K562 (cell line): ENCODE results near the gene WNT7A. TPM values are rescaled to one million over a fixed set of nuclear protein-coding genes. Genes with fewer than 3 reads are reported as not detected.
A peak's percentile ranks its signal among the peaks of the same experiment; 100 is the strongest.

Source experiments
- ATAC-seq: fragments of 200-7000 bp; cut with Tn5 transposase; 3 replicates; pipeline ENCODE4 v1.9.1; 2020; ENCODE audit warnings: moderate library complexity
- BruUV-seq: library from RNA; stranded (reverse); fragments of 400-500 nt; replicated peaks from 2 replicates; lab custom pipeline; 2021; lab: Mats Ljungman, UMichigan
- CTCF ChIA-PET: fragments of 300-600 bp; formaldehyde crosslinking; extraction: SDS; loops from one replicate; lab custom pipeline; 2021; ENCODE audit warnings: low intra/inter-chr PET ratio; lab: Yijun Ruan, JAX
- POLR2A ChIA-PET: fragments of 300-600, 350-650 bp; sonication (Branson Sonifier 250); formaldehyde crosslinking; extraction: SDS; loops from one replicate; lab custom pipeline; 2021; ENCODE audit warnings: antibody characterized with exemption, inconsistent platforms; lab: Yijun Ruan, JAX
- DNase-seq, 4 experiments: peaks; one replicate each; pipeline versions ENCODE4 v3.0.0 to v3.0.0-alpha.2; 2011 to 2018; ENCODE audit warnings: low spot score in 3 of 4, mixed read lengths in 3 of 4; ENCODE audit errors: extremely low read depth in 1 of 4
- FAIRE-seq: peaks from 2 replicates; lab custom pipeline; 2011; peaks lifted over from hg19 to GRCh38; lab: Jason Lieb, UNC
- H2AFZ ChIP-seq: 2 replicates; pipeline ENCODE4 v1.6.0; 2011; ENCODE audit warnings: low read depth, low read length, control low read depth, inconsistent platforms
- H3K27ac ChIP-seq: fragments of 200-600 bp; 3 replicates; pipeline ENCODE4 v1.8.0; 2011; ENCODE audit warnings: low read depth, mild to moderate bottlenecking, control low read depth, inconsistent platforms, low read length, moderate library complexity, mixed read lengths; ENCODE audit errors: extremely low read depth
- H3K27me3 ChIP-seq, 2 experiments: fragments of 300-600 bp in 1 of 2; 2 replicates in 1 of 2; 3 replicates in 1 of 2; pipeline versions ENCODE4 v1.6.0 to v1.8.0; 2011; ENCODE audit warnings: inconsistent platforms in 2 of 2, low read length in 2 of 2, mild to moderate bottlenecking in 1 of 2, mixed read lengths in 1 of 2, moderate library complexity in 1 of 2; ENCODE audit not compliant: control insufficient read depth in 2 of 2, insufficient read depth in 2 of 2
- H3K36me3 ChIP-seq: fragments of 300-600 bp; 3 replicates; pipeline ENCODE4 v1.8.0; 2011; ENCODE audit warnings: mild to moderate bottlenecking, low read length, inconsistent platforms; ENCODE audit not compliant: control insufficient read depth, insufficient read depth
- H3K4me1 ChIP-seq, 2 experiments: fragments of 200-600 bp in 1 of 2; replicated peaks in 1 of 2; 2 replicates in 1 of 2; 3 replicates in 1 of 2; pipeline versions ENCODE4 v1.5.1 to v1.8.0; 2011; ENCODE audit warnings: inconsistent platforms in 2 of 2, low read length in 2 of 2, mild to moderate bottlenecking in 1 of 2, mixed read lengths in 1 of 2, moderate library complexity in 1 of 2; ENCODE audit not compliant: control insufficient read depth in 2 of 2, insufficient read depth in 2 of 2
- H3K4me2 ChIP-seq: 2 replicates; pipeline ENCODE4 v1.6.1; 2011; ENCODE audit warnings: low read length, control low read depth, inconsistent platforms, mixed read lengths; ENCODE audit not compliant: insufficient read depth
- H3K4me3 ChIP-seq: fragments of 200-600 bp; sonication (generic), shearing (Covaris generic); 2 replicates; pipeline ENCODE4 v1.5.1; 2016; ENCODE audit warnings: control low read depth, inconsistent platforms
- H3K79me2 ChIP-seq: fragments of 200-600 bp; 3 replicates; pipeline ENCODE4 v1.8.0; 2011; ENCODE audit warnings: low read length, inconsistent platforms; ENCODE audit not compliant: control insufficient read depth, insufficient read depth
- H3K9ac ChIP-seq, 2 experiments: 2 replicates each; pipeline versions ENCODE4 v1.6.0 to v1.6.1; 2011; ENCODE audit warnings: low read depth in 2 of 2, low read length in 2 of 2, control low read depth in 1 of 2, inconsistent platforms in 1 of 2, mild to moderate bottlenecking in 1 of 2, mixed read lengths in 1 of 2; ENCODE audit not compliant: insufficient read depth in 1 of 2
- H3K9me1 ChIP-seq: one replicate; pipeline ENCODE4 v1.6.0; 2011; ENCODE audit warnings: inconsistent platforms, mild to moderate bottlenecking, low read length, moderate library complexity; ENCODE audit not compliant: control insufficient read depth, insufficient read depth
- H3K9me3 ChIP-seq: replicated peaks from 2 replicates; pipeline ENCODE4 v1.5.1; 2011; ENCODE audit warnings: low read depth, low read length, inconsistent platforms; ENCODE audit not compliant: control insufficient read depth, insufficient read depth
- H4K20me1 ChIP-seq: replicated peaks from 2 replicates; pipeline ENCODE4 v1.6.1; 2011; ENCODE audit warnings: low read length, inconsistent platforms, mixed read lengths; ENCODE audit not compliant: control insufficient read depth, insufficient read depth
- CBX3 ChIP-seq, 2 experiments: IDR thresholded peaks; 1 replicate in 1 of 2; 2 replicates in 1 of 2; pipeline ENCODE4 v1.6.1; 2012; ENCODE audit warnings: inconsistent platforms in 2 of 2, low read length in 2 of 2, borderline replicate concordance in 1 of 2, control low read depth in 1 of 2
- GABPB2 ChIP-seq: fragments of 250-450 bp; sonication (Bioruptor Pico); conservative IDR thresholded peaks from 2 replicates; pipeline ENCODE4 v1.5.1; 2021; ENCODE audit warnings: mild to moderate bottlenecking
- RAD51 ChIP-seq: fragments of 450-650 bp; IDR thresholded peaks from 2 replicates; pipeline ENCODE4 v1.7.1; 2016; ENCODE audit warnings: low read depth, mild to moderate bottlenecking, borderline replicate concordance
- SMAD1 ChIP-seq: fragments of 150-350 bp; IDR thresholded peaks from 2 replicates; pipeline ENCODE4 v1.6.1; 2014; ENCODE audit warnings: low read length, low read depth; ENCODE audit not compliant: partially characterized antibody
- ZSCAN29 ChIP-seq: fragments of 450-650 bp; IDR thresholded peaks from 2 replicates; pipeline ENCODE4 v1.6.1; 2017
- WGBS: fragments of 100-300 bp; shearing (Covaris generic); methylation state at CpG from one replicate; pipeline ENCODE4 v1.1.6; 2016; ENCODE audit warnings: low coverage, mixed read lengths; ENCODE audit not compliant: insufficient coverage; ENCODE audit errors: missing lambda C conversion rate; 5-methylcytosine and 5-hydroxymethylcytosine counted together
- in situ Hi-C: fragments of 300-500 bp; cut with MboI; formaldehyde crosslinking; loops from 4 replicates; pipeline ENCODE4 v1.15.0; 2018; ENCODE audit warnings: inconsistent platforms, mixed read lengths
- intact Hi-C: fragments of 100-400 bp; cut with micrococcal nuclease; formaldehyde crosslinking; loops from 2 replicates; pipeline ENCODE4 v1.14.2; 2022
- polyA plus RNA-seq, 8 experiments: library from polyadenylated mRNA; depleted of rRNA in 4 of 8; stranded (reverse) in 5 of 8; unstranded in 3 of 8; fragments of >200 nt; fragmentation: Nextera tagmentation in 2 of 8; fragmentation: Illumina TruSeq in 1 of 8; extraction: Ambion mirVana in 2 of 8; extraction: Trizol in 1 of 8; gene quantifications; 2 replicates each; pipeline versions ENCODE4 v1.2.1 to v1.2.3, GENCODE V29; 2011 to 2014; ENCODE audit warnings: inconsistent platforms in 1 of 8, missing spikeins in 1 of 8
- total RNA-seq, 7 experiments: library from RNA; depleted of rRNA in 6 of 7; stranded (reverse); fragments of >200 nt in 6 of 7; fragmentation: Illumina TruSeq in 2 of 7; extraction: Trizol in 2 of 7; gene quantifications; 2 replicates each; pipeline versions ENCODE4 v1.2.1 to v1.2.3, GENCODE V29; 2011 to 2021; ENCODE audit warnings: low replicate concordance in 1 of 7
- TF ChIP-seq, protein P1 (sequence below): sonication (generic); formaldehyde crosslinking; IDR thresholded peaks from 2 replicates; pipeline ENCODE4 v1.5.0; 2020; ENCODE audit warnings: missing genetic modification reagents
- TF ChIP-seq, protein P2 (sequence below): sonication (generic); formaldehyde crosslinking; IDR thresholded peaks from 2 replicates; pipeline ENCODE4 v1.9.0; 2022; ENCODE audit warnings: mild to moderate bottlenecking, missing genetic modification reagents

Gene WNT7A
- total and polyA plus RNA-seq, 9 of the 15 experiments (the other 6 are each of a cell fraction or from before 2014, with no cell fraction given), result 0.03 TPM; not detected in 8

- H3K79me2 ChIP-seq, result no peaks in the 10 kb centered on the region
- no peaks in the 10 kb centered on the region for H3K9me1 ChIP-seq
- no peak for FAIRE-seq
- in situ Hi-C loops (no loop called here), intact Hi-C loops (loop anchor here (10.0 kb wide), 1 partner anchor 96 kb away; no protein-coding TSS in a partner anchor)
- DNase-seq, result no peak
- 3% methylated on average over 2 of the region's 2 CpGs for WGBS
- 0 out of 2 replicates have a peak, but pooled peaks cover 2% of the 10 kb centered on the region for H3K9me3 ChIP-seq
- ATAC-seq, result no peak
- ChIA-PET POLR2A (interaction anchor here (0.8 kb wide), 1 partner anchor 9 kb away, joined by 4 read pairs; no protein-coding TSS in a partner anchor), CTCF (no interaction called here)
- TF ChIP-seq, protein P1, sequence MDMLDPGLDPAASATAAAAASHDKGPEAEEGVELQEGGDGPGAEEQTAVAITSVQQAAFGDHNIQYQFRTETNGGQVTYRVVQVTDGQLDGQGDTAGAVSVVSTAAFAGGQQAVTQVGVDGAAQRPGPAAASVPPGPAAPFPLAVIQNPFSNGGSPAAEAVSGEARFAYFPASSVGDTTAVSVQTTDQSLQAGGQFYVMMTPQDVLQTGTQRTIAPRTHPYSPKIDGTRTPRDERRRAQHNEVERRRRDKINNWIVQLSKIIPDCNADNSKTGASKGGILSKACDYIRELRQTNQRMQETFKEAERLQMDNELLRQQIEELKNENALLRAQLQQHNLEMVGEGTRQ (CRISPR knock-in tag), result peak; percentile 74
- TF ChIP-seq ZSCAN29 (no peak), SMAD1 (no peak), GABPB2 (no peak), CBX3 (IDR thresholded peaks at IDR 0.05; ENCODE audit: borderline replicate concordance in 1 of 2, low read length in 2 of 2) (peak in 1 of 2 experiments; percentile 86; a peak in 2 of 3 replicates), RAD51 (0 out of 2 replicates have a peak, but pooled peaks have one; percentile 29)
- TF ChIP-seq, protein P2, sequence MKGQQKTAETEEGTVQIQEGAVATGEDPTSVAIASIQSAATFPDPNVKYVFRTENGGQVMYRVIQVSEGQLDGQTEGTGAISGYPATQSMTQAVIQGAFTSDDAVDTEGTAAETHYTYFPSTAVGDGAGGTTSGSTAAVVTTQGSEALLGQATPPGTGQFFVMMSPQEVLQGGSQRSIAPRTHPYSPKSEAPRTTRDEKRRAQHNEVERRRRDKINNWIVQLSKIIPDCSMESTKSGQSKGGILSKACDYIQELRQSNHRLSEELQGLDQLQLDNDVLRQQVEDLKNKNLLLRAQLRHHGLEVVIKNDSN (CRISPR knock-in tag), result peak; percentile 89
- H3K4me2 ChIP-seq, result no peak overlapping the region
- H4K20me1 ChIP-seq, result no peaks in the 10 kb centered on the region; the same call in 1 of the 2 replicates
- H3K4me3 ChIP-seq, result no peak overlapping the region
- no peak overlapping the region for H3K27ac ChIP-seq
- peaks cover 2 to 42% of the 10 kb centered on the region in 2 experiments; a peak in 4 of 5 replicates for H3K27me3 ChIP-seq
- no peak overlapping the region for H3K9ac ChIP-seq
- H3K36me3 ChIP-seq, result no peaks in the 10 kb centered on the region
- H2AFZ ChIP-seq, result no peak overlapping the region
- BruUV-seq, result no TSS peak
- H3K4me1 ChIP-seq, result no peaks in the 10 kb centered on the region
Measured at GRCh38 chr3:13870902-13871301, 9.0 kb downstream of the WNT7A start.
